Neural crest cell (in vitro differentiated cells): ENCODE data around the gene VAPB. TPM values are rescaled to one million over a fixed set of nuclear protein-coding genes. Genes with fewer than 3 reads are reported as not detected.
A peak's percentile ranks its signal among the peaks of the same experiment; 100 is the strongest.

Experiments
- DNase-seq: peaks from one replicate; pipeline ENCODE4 v3.0.0; 2021; ENCODE audit warnings: low read depth, mixed read lengths, low spot score
- H3K27ac Mint-ChIP-seq: one replicate; pipeline ENCODE4 v1.8.0; 2021; ENCODE audit warnings: mild to moderate bottlenecking, mixed read lengths; ENCODE audit not compliant: unreplicated experiment
- H3K27me3 Mint-ChIP-seq: 2 replicates; pipeline ENCODE4 v1.8.0; 2021; ENCODE audit warnings: low read depth, mild to moderate bottlenecking, mixed read lengths
- H3K36me3 Mint-ChIP-seq: 2 replicates; pipeline ENCODE4 v1.8.0; 2021; ENCODE audit warnings: low read depth, mild to moderate bottlenecking, mixed read lengths
- H3K4me1 Mint-ChIP-seq: 2 replicates; pipeline ENCODE4 v1.8.0; 2021; ENCODE audit warnings: mixed read lengths
- H3K4me3 Mint-ChIP-seq: one replicate; pipeline ENCODE4 v1.8.0; 2021; ENCODE audit warnings: mild to moderate bottlenecking, mixed read lengths
- H3K9me3 Mint-ChIP-seq: 2 replicates; pipeline ENCODE4 v1.8.0; 2021; ENCODE audit warnings: mixed read lengths
- total RNA-seq: library from RNA; stranded (reverse); gene quantifications from 2 replicates; pipeline ENCODE4 v1.2.1, GENCODE V29; 2021
- TF ChIP-seq, protein P1 (sequence below): fragments of 200-600 bp; sonication (generic); conservative IDR thresholded peaks from 2 replicates; pipeline ENCODE4 v1.5.0; 2021; ENCODE audit warnings: antibody characterized with exemption, mild to moderate bottlenecking

Gene VAPB
- total RNA-seq, 1 donor from 2014 or later, result 57.7 TPM

DNA sequence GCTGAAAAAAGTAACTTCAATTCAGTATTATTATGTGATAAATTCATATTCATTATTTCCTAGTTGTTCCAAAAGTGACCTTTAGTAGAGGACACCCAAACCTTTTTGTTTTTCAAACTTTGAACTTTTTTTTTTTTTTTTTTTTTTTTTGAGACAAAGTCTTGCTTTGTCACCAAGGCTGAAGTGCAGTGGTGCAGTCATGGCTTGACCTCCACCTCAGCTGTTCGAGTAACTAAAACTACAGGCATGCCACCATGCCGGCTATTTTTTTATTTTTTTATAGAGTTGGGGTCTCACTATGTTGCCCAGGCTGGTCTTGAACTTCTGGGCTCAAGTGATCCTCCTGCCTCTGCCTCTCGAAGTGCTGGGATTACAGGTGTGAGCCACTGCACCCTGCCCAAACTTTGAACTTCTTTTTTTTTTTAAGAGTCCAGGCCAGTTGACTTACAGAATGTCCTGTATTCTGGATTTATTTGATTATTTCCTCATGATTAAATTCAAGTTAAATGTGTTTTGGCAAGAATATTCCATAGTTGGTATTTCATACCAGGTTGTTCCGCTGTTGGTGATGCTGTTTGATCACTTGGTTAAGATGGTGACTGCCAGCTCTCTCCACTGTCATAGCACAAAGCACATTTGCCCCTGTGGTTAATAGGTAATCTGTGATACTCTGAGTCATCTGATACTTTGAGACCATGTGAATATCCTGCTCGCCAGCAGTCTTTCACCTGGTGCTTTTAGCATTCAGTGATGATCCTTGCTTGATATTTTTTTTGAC is 48.0 kb downstream of the VAPB start:
- H3K4me3 Mint-ChIP-seq, result no peak overlapping the region
- TF ChIP-seq, protein P1, sequence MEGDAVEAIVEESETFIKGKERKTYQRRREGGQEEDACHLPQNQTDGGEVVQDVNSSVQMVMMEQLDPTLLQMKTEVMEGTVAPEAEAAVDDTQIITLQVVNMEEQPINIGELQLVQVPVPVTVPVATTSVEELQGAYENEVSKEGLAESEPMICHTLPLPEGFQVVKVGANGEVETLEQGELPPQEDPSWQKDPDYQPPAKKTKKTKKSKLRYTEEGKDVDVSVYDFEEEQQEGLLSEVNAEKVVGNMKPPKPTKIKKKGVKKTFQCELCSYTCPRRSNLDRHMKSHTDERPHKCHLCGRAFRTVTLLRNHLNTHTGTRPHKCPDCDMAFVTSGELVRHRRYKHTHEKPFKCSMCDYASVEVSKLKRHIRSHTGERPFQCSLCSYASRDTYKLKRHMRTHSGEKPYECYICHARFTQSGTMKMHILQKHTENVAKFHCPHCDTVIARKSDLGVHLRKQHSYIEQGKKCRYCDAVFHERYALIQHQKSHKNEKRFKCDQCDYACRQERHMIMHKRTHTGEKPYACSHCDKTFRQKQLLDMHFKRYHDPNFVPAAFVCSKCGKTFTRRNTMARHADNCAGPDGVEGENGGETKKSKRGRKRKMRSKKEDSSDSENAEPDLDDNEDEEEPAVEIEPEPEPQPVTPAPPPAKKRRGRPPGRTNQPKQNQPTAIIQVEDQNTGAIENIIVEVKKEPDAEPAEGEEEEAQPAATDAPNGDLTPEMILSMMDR, result no peak
- peaks cover 8% of the 10 kb centered on the region for H3K36me3 Mint-ChIP-seq
- DNase-seq, result no peak
- no peak overlapping the region for H3K27ac Mint-ChIP-seq
- H3K4me1 Mint-ChIP-seq, result peaks cover 32% of the 10 kb centered on the region
- H3K27me3 Mint-ChIP-seq, result no peaks in the 10 kb centered on the region
- no peaks in the 10 kb centered on the region for H3K9me3 Mint-ChIP-seq

DNA sequence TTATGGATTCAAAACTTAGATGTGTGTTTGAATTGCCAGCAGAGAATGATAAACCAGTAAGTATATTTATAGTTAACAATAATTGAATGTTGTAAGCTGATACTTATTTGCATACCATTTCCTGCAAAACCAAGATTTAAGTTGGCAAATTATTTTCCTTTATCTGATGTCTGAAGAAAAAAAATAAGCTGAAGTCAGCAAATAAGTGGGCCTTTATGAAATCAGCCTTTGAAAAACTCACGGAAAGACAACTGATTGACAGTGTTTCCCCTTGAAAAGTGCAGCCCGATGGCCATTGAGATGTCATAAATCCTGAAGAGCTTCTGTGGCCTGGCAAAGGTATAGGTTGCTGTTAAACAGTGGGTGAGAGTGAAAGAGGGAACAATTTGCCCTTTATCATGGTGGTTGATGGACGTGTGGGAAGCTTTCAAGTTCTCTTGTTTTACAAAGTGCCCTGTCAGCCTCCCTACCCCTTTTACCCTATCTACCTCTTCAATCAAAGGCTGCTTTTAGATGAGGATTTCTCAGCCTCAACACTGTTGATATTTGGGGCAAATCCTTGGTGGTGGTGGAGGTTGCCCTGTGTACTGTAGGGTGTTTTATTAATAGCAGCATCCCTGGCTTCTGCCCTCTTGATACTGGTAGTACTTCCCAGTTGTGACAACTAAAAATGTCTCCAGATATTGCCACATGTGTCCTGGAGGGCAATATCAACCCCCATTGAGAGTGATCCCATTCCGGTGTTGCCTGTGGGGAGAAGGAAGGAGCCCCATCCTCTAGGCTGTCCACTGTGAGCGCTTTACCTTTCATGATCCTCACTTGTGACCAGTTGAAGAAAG is 50.2 kb downstream of the VAPB start:
- DNase-seq, result no peak
- H3K27me3 Mint-ChIP-seq, result no peaks in the 10 kb centered on the region
- H3K36me3 Mint-ChIP-seq, result peaks cover 19% of the 10 kb centered on the region
- H3K4me3 Mint-ChIP-seq, result no peak overlapping the region
- H3K27ac Mint-ChIP-seq, result peak overlapping the region; percentile 73
- peaks cover 28% of the 10 kb centered on the region for H3K4me1 Mint-ChIP-seq
- TF ChIP-seq, protein P1, result no peak
- H3K9me3 Mint-ChIP-seq, result no peaks in the 10 kb centered on the region

DNA sequence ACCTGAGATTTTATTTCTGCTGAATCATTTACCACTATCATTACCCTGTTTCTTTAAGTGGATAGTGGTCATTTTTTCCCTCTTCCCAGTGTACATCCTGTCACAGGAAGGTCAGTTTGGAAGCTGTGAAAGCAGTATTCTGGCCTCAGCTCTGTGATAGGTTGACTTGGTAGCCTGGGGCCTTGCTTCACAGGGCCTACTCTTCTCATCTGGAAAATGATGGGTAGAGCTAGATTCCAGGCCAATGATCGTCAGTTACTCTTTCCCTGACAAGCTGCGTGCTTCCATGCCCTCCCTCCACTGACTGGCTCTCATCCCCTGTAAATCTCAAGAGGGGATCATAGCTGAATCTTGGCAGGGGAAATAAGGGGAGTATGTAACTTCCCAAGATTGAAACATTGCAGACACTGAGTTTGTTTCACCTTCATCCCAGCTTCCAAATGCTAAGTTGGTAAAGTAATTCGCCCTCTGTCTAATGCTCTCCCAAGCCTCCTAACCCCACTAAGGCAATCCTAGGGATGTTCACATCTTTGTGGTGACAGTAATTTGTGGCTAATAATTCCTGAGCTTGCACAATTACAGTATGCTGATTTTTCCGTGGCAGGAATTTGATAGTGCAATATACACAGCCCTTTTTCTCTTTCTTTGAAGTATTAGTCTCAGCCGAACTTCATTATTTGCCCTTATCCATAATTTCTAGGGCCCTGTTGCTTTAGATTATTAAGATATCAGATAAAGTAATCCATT is 51.2 kb downstream of the VAPB start:
- H3K27ac Mint-ChIP-seq, result peak overlapping the region; percentile 63
- H3K9me3 Mint-ChIP-seq, result no peaks in the 10 kb centered on the region
- TF ChIP-seq, protein P1, result no peak
- peaks cover 19% of the 10 kb centered on the region for H3K36me3 Mint-ChIP-seq
- H3K27me3 Mint-ChIP-seq, result no peaks in the 10 kb centered on the region
- peaks cover 28% of the 10 kb centered on the region for H3K4me1 Mint-ChIP-seq
- no peak overlapping the region for H3K4me3 Mint-ChIP-seq
- DNase-seq, result no peak

DNA sequence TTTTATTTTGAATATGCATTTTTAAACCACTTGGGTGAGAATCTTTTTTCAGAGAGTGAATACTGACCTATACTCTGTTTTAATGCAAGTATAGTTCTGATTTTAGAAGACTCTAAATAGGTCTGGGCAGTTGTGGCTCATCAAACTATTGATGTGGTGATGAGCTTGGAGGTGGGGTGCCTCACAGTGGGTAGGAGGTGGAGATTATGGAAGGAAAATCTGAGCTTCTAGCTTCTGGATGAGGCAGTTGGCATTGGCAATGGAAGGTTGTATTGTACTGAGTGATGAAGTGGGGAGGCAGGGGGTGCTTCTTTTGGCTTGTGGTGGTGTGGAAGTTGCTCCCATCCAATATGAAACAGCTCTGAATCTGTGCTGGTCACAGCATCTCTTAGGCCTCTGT is 52.7 kb downstream of the VAPB start:
- DNase-seq, result no peak
- H3K36me3 Mint-ChIP-seq, result peaks cover 19% of the 10 kb centered on the region
- H3K27me3 Mint-ChIP-seq, result no peaks in the 10 kb centered on the region
- H3K4me1 Mint-ChIP-seq, result peaks cover 23% of the 10 kb centered on the region
- H3K4me3 Mint-ChIP-seq, result no peak overlapping the region
- TF ChIP-seq, protein P1, result no peak
- H3K27ac Mint-ChIP-seq, result no peak overlapping the region
- H3K9me3 Mint-ChIP-seq, result no peaks in the 10 kb centered on the region

DNA sequence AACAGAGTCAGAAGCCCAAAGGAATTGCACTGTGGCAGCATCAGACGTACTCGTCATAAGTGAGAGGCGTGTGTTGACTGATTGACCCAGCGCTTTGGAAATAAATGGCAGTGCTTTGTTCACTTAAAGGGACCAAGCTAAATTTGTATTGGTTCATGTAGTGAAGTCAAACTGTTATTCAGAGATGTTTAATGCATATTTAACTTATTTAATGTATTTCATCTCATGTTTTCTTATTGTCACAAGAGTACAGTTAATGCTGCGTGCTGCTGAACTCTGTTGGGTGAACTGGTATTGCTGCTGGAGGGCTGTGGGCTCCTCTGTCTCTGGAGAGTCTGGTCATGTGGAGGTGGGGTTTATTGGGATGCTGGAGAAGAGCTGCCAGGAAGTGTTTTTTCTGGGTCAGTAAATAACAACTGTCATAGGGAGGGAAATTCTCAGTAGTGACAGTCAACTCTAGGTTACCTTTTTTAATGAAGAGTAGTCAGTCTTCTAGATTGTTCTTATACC is 55.8 kb downstream of the VAPB start:
- Mint-ChIP-seq H3K36me3 (peaks cover 16% of the 10 kb centered on the region), H3K4me3 (no peak overlapping the region), H3K4me1 (peaks cover 8% of the 10 kb centered on the region), H3K27me3 (no peaks in the 10 kb centered on the region), H3K27ac (peak overlapping the region; percentile 39), H3K9me3 (no peaks in the 10 kb centered on the region)
- DNase-seq, result no peak
- TF ChIP-seq, protein P1, result no peak
